NT2/D1 (cell line): ENCODE results near the gene NELL2.

Experiments
- DNase-seq: peaks from one replicate; pipeline ENCODE4 v3.0.0-alpha.2; 2011; ENCODE audit warnings: low read depth, low spot score
- H3K27me3 ChIP-seq: 2 replicates; pipeline ENCODE4 v1.6.0; 2011; ENCODE audit warnings: mild to moderate bottlenecking; ENCODE audit not compliant: insufficient read length, insufficient read depth
- H3K36me3 ChIP-seq: 2 replicates; pipeline ENCODE4 v1.6.1; 2011; ENCODE audit warnings: mild to moderate bottlenecking, low read length, mixed read lengths; ENCODE audit not compliant: insufficient read depth, insufficient read length
- H3K4me1 ChIP-seq: 2 replicates; pipeline ENCODE4 v1.5.1; 2011; ENCODE audit not compliant: insufficient read depth, insufficient read length
- H3K4me3 ChIP-seq: 2 replicates; pipeline ENCODE4 v1.5.1; 2011; ENCODE audit warnings: low read depth; ENCODE audit not compliant: insufficient read length
- H3K9ac ChIP-seq: 2 replicates; pipeline ENCODE4 v1.6.0; 2011; ENCODE audit warnings: low read depth; ENCODE audit not compliant: insufficient read length
- H3K9me3 ChIP-seq: 2 replicates; pipeline ENCODE4 v1.5.1; 2011; ENCODE audit warnings: mild to moderate bottlenecking, low read length; ENCODE audit not compliant: insufficient read depth
- SUZ12 ChIP-seq: IDR thresholded peaks from 2 replicates; pipeline ENCODE4 v1.6.1; 2011; ENCODE audit not compliant: insufficient read length, insufficient read depth; ENCODE audit errors: extremely low read depth
- YY1 ChIP-seq: IDR thresholded peaks from 2 replicates; pipeline ENCODE4 v1.6.1; 2011; ENCODE audit not compliant: insufficient read length, insufficient read depth
- ZNF274 ChIP-seq: IDR thresholded peaks from 2 replicates; pipeline ENCODE4 v1.6.1; 2011; ENCODE audit warnings: mild to moderate bottlenecking, low read depth, low read length

NELL2 gene

DNA sequence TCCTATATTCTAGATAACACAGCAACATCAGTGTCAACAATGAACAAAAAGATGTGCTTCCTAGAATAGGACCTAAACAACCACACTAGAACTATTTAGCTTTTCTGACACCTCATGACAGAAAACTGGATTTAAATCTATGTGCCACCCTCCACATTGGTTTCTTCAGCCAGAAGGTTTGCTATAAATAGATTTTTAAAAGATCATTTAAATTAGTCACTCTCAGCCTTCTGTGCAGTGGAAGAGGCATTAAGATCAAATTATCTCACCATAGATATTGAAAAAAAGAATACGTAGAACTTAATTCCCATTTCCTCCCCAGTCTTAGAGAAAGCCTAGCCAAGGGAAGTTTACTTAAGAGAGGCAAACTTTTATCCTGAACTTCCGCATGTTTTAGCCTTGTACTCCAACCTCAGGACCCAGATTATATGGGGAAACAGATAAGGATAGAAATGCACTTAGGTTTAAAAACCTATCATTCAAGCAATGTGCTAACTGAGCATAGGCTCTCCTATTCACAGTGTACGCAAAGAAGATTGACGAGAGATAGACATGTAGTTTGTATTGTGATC lies 59.6 kb downstream of the NELL2 start:
- no peak for DNase-seq
- H3K9me3 ChIP-seq = no peaks in the 10 kb centered on the region
- H3K4me1 ChIP-seq = no peaks in the 10 kb centered on the region
- no peak overlapping the region for H3K9ac ChIP-seq
- H3K27me3 ChIP-seq = no peaks in the 10 kb centered on the region
- no peak for TF ChIP-seq ZNF274
- TF ChIP-seq SUZ12 = no peak
- no peak for TF ChIP-seq YY1
- H3K36me3 ChIP-seq = no peaks in the 10 kb centered on the region
- H3K4me3 ChIP-seq = no peak overlapping the region

DNA sequence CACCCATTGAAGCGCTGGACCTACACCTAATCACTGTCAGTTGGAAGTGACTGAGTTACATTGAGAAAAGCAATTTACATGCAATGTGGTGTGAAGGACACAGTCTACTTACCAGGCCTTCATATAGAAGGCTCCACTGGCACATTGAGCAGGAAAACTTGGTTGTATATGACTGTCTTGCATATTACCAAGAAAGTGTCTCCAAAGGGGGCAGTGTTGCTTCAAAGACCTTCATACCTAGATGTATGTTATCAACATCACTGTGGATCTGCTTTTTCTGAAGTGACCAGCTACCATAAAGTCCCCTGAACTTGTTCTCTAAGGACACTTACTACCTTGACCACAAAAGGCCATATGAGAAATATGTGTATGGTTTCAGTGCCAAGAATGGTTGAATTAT lies 64.1 kb downstream of the NELL2 start:
- no peak overlapping the region for H3K9ac ChIP-seq
- no peaks in the 10 kb centered on the region for H3K9me3 ChIP-seq
- no peak overlapping the region for H3K4me3 ChIP-seq
- no peaks in the 10 kb centered on the region for H3K4me1 ChIP-seq
- H3K27me3 ChIP-seq = no peaks in the 10 kb centered on the region
- DNase-seq = no peak
- no peaks in the 10 kb centered on the region for H3K36me3 ChIP-seq
- TF ChIP-seq ZNF274 (no peak), SUZ12 (no peak), YY1 (no peak)

DNA sequence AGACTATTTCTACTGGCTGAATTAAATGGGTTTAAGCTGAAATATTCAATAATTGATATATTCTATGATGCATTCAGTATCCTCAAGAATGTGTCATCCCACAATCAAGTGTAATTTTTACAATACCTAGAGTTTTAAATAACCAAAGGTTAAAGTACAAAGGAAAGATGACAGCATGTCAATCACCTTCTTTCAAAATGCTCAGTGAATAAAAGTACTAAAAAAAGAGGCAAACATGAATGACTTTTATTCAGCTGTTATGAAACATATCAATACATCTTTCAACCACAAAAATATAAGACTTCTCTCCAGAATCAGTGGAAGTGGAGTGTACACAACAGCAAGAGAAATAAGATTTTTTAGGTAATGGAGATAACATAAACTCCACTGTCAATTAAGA lies 72.0 kb downstream of the NELL2 start:
- no peaks in the 10 kb centered on the region for H3K9me3 ChIP-seq
- H3K4me3 ChIP-seq = no peak overlapping the region
- no peak overlapping the region for H3K9ac ChIP-seq
- no peaks in the 10 kb centered on the region for H3K36me3 ChIP-seq
- no peaks in the 10 kb centered on the region for H3K4me1 ChIP-seq
- no peaks in the 10 kb centered on the region for H3K27me3 ChIP-seq
- DNase-seq = no peak
- TF ChIP-seq YY1 (no peak), SUZ12 (no peak), ZNF274 (no peak)

DNA sequence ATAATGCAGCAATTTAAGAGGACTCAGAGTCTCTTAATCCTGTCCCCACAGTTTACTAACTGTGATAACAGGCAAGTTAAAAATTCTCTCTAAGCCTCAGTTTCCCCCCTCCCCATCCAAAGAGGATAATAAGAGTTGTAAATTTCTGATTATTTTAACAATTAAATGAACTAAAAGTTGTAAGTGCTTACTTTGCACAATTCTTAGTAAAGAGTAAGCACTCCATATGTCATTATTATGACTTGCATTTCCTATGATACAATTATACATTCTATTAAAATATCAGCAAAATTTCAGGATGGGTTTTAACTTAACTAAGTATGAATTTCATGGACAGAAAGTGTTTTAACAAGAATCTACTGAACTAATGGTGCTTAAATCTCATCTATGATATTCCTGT lies 80.1 kb downstream of the NELL2 start:
- Histone ChIP-seq H3K9ac (no peak overlapping the region), H3K4me1 (no peaks in the 10 kb centered on the region), H3K9me3 (no peaks in the 10 kb centered on the region), H3K27me3 (no peaks in the 10 kb centered on the region), H3K4me3 (no peak overlapping the region), H3K36me3 (no peaks in the 10 kb centered on the region)
- TF ChIP-seq YY1 (no peak), SUZ12 (no peak), ZNF274 (no peak)
- no peak for DNase-seq

DNA sequence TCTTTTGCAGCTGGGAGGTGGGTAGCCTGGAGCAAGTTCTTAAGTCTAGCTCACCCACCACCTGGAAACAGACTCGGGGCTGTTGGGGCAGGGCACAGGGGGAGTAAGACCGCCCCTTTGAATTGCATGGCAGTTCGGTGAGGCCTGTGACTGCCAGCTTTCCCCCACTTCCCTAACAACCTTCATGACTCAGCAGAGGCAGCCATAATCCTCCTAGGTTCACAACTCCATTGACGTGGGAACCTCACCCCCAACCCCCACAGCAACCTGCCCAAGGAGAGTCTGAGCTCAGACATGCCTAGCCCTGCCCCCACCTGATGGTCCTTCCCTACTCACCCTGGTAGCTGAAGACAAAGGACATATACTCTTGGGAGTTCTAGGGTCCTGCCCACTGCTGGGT lies 87.4 kb downstream of the NELL2 start:
- no peak for DNase-seq
- Histone ChIP-seq H3K4me1 (peaks cover 3% of the 10 kb centered on the region), H3K27me3 (no peaks in the 10 kb centered on the region), H3K9me3 (no peaks in the 10 kb centered on the region), H3K9ac (no peak overlapping the region), H3K36me3 (no peaks in the 10 kb centered on the region), H3K4me3 (no peak overlapping the region)
- TF ChIP-seq YY1 (no peak), ZNF274 (no peak), SUZ12 (no peak)

DNA sequence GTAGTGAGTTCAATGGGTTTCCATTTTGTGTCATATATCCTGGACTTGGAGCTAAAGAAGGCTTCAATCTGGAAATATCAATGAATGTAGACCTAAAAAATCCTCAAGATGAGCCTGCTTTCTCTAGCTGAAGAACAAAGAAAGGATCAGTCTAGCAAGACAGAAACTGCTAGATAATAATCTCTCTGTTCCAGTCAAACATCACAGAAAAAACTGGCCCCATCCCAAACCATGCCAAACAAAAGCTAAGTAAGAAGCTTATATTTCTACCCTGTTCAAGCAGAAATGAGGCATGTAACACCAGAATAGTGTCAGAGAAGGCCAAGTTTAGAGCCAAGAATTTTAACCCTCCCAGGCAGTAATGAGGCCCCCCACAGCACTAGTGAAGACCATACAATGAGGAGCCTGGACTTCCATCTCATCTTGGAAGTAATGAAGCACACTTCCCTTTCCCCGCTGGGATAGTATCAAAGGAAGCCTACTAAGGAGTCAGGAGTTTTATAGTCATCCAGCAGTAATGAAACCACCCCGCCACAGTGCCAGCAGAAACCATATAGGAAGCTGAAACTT lies 95.8 kb downstream of the NELL2 start:
- H3K9me3 ChIP-seq = 0 out of 2 replicates have a peak, but pooled peaks cover 10% of the 10 kb centered on the region
- no peak for TF ChIP-seq ZNF274
- TF ChIP-seq SUZ12 = no peak
- TF ChIP-seq YY1 = no peak
- no peak for DNase-seq
- H3K36me3 ChIP-seq = no peaks in the 10 kb centered on the region
- H3K9ac ChIP-seq = no peak overlapping the region
- no peaks in the 10 kb centered on the region for H3K4me1 ChIP-seq
- no peak overlapping the region for H3K4me3 ChIP-seq
- H3K27me3 ChIP-seq = no peaks in the 10 kb centered on the region

DNA sequence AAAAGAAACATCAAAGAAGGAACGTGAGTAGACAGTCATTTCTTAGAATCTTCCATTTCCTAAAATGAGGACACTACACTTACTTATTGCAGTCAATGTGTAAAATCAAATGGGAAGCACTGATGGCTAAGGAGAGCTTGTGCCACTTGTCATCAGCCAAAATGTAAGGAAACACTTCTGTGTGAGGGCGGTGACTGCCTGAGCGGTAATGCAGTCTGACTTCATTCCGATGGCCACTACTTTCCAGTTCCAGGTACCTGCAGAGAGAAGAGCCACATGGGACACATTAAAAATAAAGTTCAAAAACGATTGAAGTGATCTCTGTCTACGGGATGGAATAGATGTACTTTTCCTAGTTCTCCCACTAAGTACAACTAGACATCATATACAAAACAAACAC lies 96.3 kb downstream of the NELL2 start:
- Histone ChIP-seq H3K9ac (no peak overlapping the region), H3K36me3 (no peaks in the 10 kb centered on the region), H3K27me3 (no peaks in the 10 kb centered on the region), H3K4me1 (no peaks in the 10 kb centered on the region), H3K9me3 (0 out of 2 replicates have a peak, but pooled peaks cover 10% of the 10 kb centered on the region), H3K4me3 (no peak overlapping the region)
- no peak for DNase-seq
- TF ChIP-seq YY1 = no peak
- TF ChIP-seq SUZ12 = no peak
- TF ChIP-seq ZNF274 = no peak

DNA sequence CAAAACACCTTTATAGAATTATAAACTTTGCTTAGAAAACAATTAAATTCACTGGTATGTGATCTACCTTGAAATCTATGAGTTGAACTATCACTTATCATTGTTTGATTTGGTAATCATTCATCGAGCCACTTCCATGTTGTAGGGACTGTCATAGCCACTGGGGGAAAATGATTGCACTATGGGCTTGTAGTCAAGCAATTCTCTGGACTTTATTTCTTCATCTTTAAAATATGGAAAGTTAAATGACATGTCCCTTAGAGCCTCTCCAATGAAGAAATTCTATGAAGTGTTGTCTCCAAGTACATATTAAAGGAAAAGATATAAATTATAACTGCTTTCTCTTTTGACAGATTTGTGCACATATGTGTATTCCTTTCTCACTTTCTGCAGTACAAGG lies 97.3 kb downstream of the NELL2 start:
- Histone ChIP-seq H3K9me3 (0 out of 2 replicates have a peak, but pooled peaks cover 10% of the 10 kb centered on the region), H3K9ac (no peak overlapping the region), H3K27me3 (no peaks in the 10 kb centered on the region), H3K4me3 (no peak overlapping the region), H3K36me3 (no peaks in the 10 kb centered on the region), H3K4me1 (no peaks in the 10 kb centered on the region)
- TF ChIP-seq SUZ12 (no peak), YY1 (no peak), ZNF274 (no peak)
- no peak for DNase-seq
